Smooth muscle cell (in vitro differentiated cells): Measurements from ENCODE around the gene DCC. TPM values are rescaled to one million over a fixed set of nuclear protein-coding genes. Genes with fewer than 3 reads are reported as not detected.

ENCODE experiments used
- DNase-seq: peaks from one replicate; lab custom pipeline; 2025; ENCODE audit not compliant: unreplicated experiment; lab: John Stamatoyannopoulos, UW
- H2AFZ ChIP-seq: fragments of 200-600 bp; sonication (generic); 2 replicates; pipeline ENCODE4 v1.6.0; 2016; ENCODE audit warnings: antibody characterized with exemption, low read depth, mild to moderate bottlenecking
- H3F3A ChIP-seq: fragments of 200-600 bp; sonication (generic); 2 replicates; pipeline ENCODE4 v1.6.0; 2017; ENCODE audit warnings: antibody characterized with exemption, low read depth
- H3K27ac ChIP-seq: fragments of 200-600 bp; sonication (generic); 2 replicates; pipeline ENCODE4 v1.5.1; 2016; ENCODE audit warnings: low read depth, mild to moderate bottlenecking
- H3K27me3 ChIP-seq: fragments of 200-600 bp; sonication (generic); 2 replicates; pipeline ENCODE4 v1.6.1; 2016; ENCODE audit warnings: low read depth, mild to moderate bottlenecking
- H3K36me3 ChIP-seq: fragments of 200-600 bp; sonication (generic); 2 replicates; pipeline ENCODE4 v1.5.1; 2016; ENCODE audit warnings: low read depth
- H3K4me1 ChIP-seq: fragments of 200-600 bp; sonication (generic); 2 replicates; pipeline ENCODE4 v1.5.1; 2016; ENCODE audit warnings: low read depth
- H3K4me2 ChIP-seq: fragments of 200-600 bp; sonication (generic); 2 replicates; pipeline ENCODE4 v1.6.0; 2016; ENCODE audit warnings: mild to moderate bottlenecking
- H3K4me3 ChIP-seq: fragments of 200-600 bp; sonication (generic); 2 replicates; pipeline ENCODE4 v1.5.1; 2016; ENCODE audit warnings: mild to moderate bottlenecking
- H3K79me2 ChIP-seq: fragments of 200-600 bp; sonication (generic); 2 replicates; pipeline ENCODE4 v1.6.0; 2016; ENCODE audit warnings: low read depth, mild to moderate bottlenecking
- H3K9ac ChIP-seq: fragments of 200-600 bp; sonication (generic); 2 replicates; pipeline ENCODE4 v1.6.0; 2016; ENCODE audit warnings: low read depth
- H3K9me3 ChIP-seq: fragments of 200-600 bp; sonication (generic); replicated peaks from 2 replicates; pipeline ENCODE4 v1.5.1; 2016; ENCODE audit warnings: low read depth
- H4K20me1 ChIP-seq: fragments of 200-600 bp; sonication (generic); 2 replicates; pipeline ENCODE4 v1.6.0; 2016; ENCODE audit warnings: low read depth
- WGBS: methylation state at CpG from one replicate; pipeline ENCODE4 v1.1.7; 2016; ENCODE audit warnings: low lambda C conversion rate; 5-methylcytosine and 5-hydroxymethylcytosine counted together
- polyA plus RNA-seq: library from polyadenylated mRNA; unstranded; fragments of >200 nt; fragmentation: Nextera tagmentation; extraction: Ambion mirVana; gene quantifications from 2 replicates; pipeline ENCODE4 v1.2.1, GENCODE V29; 2016
- total RNA-seq: library from RNA; depleted of rRNA; stranded (reverse); fragments of >200 nt; gene quantifications from 2 replicates; pipeline ENCODE4 v1.2.3, GENCODE V29; 2014
- TF ChIP-seq, protein P1 (sequence below): fragments of 200-600 bp; sonication (generic); IDR thresholded peaks from 2 replicates; pipeline ENCODE4 v1.5.1; 2017; ENCODE audit warnings: borderline replicate concordance, mild to moderate bottlenecking, antibody characterized with exemption; ENCODE audit not compliant: insufficient read depth, poor library complexity, severe bottlenecking

The DCC gene
- total and polyA plus RNA-seq, 2 experiments from 2014 or later: not detected

DNA sequence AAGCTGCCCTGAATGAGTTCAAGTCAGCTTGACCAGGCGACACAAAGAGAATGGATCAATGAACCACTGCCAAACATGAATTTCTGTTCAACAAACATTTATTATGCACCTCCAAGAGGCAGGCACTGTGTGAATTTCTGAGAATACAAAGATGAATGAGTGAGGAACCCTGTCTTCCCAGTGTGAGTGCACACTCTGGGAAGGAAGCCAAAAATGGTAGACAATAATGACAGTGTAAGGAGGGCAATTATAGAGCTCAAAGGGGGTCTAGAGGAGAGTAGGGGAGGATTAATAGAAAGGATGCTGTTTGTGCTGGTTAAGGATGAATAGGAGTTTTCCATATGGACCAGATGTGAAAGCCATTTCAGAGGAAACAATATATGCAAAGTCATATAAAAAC lies 213.4 kb downstream of the DCC start:
- no peaks in the 10 kb centered on the region for H3F3A ChIP-seq
- no peaks in the 10 kb centered on the region for H4K20me1 ChIP-seq
- H2AFZ ChIP-seq: no peak overlapping the region
- DNase-seq: no peak
- H3K79me2 ChIP-seq: no peaks in the 10 kb centered on the region
- H3K9ac ChIP-seq: no peak overlapping the region
- no peaks in the 10 kb centered on the region for H3K27me3 ChIP-seq
- WGBS: 88% methylated on average over 1 of the region's 1 CpG
- TF ChIP-seq, protein P1, sequence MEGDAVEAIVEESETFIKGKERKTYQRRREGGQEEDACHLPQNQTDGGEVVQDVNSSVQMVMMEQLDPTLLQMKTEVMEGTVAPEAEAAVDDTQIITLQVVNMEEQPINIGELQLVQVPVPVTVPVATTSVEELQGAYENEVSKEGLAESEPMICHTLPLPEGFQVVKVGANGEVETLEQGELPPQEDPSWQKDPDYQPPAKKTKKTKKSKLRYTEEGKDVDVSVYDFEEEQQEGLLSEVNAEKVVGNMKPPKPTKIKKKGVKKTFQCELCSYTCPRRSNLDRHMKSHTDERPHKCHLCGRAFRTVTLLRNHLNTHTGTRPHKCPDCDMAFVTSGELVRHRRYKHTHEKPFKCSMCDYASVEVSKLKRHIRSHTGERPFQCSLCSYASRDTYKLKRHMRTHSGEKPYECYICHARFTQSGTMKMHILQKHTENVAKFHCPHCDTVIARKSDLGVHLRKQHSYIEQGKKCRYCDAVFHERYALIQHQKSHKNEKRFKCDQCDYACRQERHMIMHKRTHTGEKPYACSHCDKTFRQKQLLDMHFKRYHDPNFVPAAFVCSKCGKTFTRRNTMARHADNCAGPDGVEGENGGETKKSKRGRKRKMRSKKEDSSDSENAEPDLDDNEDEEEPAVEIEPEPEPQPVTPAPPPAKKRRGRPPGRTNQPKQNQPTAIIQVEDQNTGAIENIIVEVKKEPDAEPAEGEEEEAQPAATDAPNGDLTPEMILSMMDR: no peak
- H3K9me3 ChIP-seq: no peaks in the 10 kb centered on the region
- H3K36me3 ChIP-seq: no peaks in the 10 kb centered on the region
- no peak overlapping the region for H3K4me2 ChIP-seq
- H3K27ac ChIP-seq: no peak overlapping the region
- no peaks in the 10 kb centered on the region for H3K4me1 ChIP-seq
- H3K4me3 ChIP-seq: no peak overlapping the region

DNA sequence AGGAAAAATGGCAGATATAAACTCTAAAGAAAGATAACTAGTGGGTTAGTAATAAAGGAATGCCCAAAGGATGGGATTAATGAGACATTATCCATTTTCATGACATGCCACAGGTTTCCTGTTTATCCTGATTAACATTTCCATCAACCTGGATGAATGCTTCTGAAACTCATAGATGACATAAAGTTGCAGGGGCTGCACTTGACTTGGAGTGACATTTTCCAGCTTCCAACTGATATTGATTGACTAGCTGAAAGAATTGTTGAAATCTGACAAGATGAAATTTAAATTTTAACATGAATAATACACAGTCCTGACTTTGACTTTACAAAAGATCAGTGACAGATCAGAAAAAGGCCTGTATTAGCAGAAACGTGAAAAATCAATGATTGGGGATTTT lies 214.2 kb downstream of the DCC start:
- DNase-seq: no peak
- Histone ChIP-seq H2AFZ (no peak overlapping the region), H3F3A (no peaks in the 10 kb centered on the region), H3K9me3 (no peaks in the 10 kb centered on the region), H3K27ac (no peak overlapping the region), H3K36me3 (no peaks in the 10 kb centered on the region), H3K27me3 (no peaks in the 10 kb centered on the region), H3K4me2 (no peak overlapping the region), H4K20me1 (no peaks in the 10 kb centered on the region), H3K9ac (no peak overlapping the region), H3K4me3 (no peak overlapping the region), H3K4me1 (no peaks in the 10 kb centered on the region), H3K79me2 (no peaks in the 10 kb centered on the region)
- 59% methylated on average over 1 of the region's 1 CpG for WGBS
- TF ChIP-seq, protein P1: no peak

DNA sequence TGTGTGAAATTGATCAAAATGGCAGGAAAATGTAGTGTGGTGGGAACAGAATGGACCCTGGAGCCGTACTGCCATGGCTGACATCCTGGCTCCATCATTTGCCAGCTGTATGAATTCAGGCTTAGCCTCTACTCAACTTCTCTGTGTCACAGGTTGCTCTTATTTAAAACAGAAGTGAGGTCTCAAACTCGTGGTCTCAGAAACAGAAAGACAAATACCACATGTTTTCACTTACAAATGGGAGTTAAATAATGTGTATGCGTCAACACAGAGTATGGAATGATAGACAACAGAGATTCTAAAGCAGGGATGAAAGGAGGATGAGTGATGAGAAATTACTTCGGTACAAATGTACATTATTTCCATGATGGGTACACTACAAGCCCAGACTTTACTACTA lies 227.4 kb downstream of the DCC start:
- TF ChIP-seq, protein P1: no peak
- Histone ChIP-seq H3K4me3 (no peak overlapping the region), H3K9ac (no peak overlapping the region), H3K4me2 (no peak overlapping the region), H3F3A (no peaks in the 10 kb centered on the region), H3K79me2 (no peaks in the 10 kb centered on the region), H3K27me3 (no peaks in the 10 kb centered on the region), H2AFZ (no peak overlapping the region), H3K9me3 (no peaks in the 10 kb centered on the region), H3K4me1 (no peaks in the 10 kb centered on the region), H4K20me1 (no peaks in the 10 kb centered on the region), H3K36me3 (no peaks in the 10 kb centered on the region), H3K27ac (no peak overlapping the region)
- WGBS: 73% methylated on average over 4 of the region's 4 CpGs
- no peak for DNase-seq

DNA sequence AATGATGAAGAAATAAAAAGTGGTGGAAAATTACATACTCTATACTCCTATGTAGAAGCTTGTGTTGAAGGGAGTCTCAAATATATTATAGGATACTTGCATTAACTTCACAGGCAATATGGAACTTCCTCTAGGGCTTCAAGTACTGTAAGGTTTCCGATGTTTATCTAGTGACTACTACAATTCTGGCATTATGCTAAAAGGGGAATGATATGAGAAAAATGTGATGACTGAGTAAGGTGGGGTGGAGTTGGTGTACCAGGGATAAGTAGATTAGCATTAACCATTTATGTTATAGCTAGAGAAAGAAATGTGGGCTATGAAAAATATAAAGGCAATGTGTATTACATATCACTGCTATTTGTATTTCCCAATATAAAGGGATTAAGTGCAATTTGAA lies 229.5 kb downstream of the DCC start:
- DNase-seq: no peak
- Histone ChIP-seq H3K36me3 (no peaks in the 10 kb centered on the region), H3K4me2 (no peak overlapping the region), H3K27me3 (no peaks in the 10 kb centered on the region), H2AFZ (no peak overlapping the region), H3K79me2 (no peaks in the 10 kb centered on the region), H3F3A (no peaks in the 10 kb centered on the region), H4K20me1 (no peaks in the 10 kb centered on the region), H3K27ac (no peak overlapping the region), H3K9me3 (no peaks in the 10 kb centered on the region), H3K4me3 (no peak overlapping the region), H3K9ac (no peak overlapping the region), H3K4me1 (no peaks in the 10 kb centered on the region)
- 79% methylated on average over 1 of the region's 1 CpG for WGBS
- TF ChIP-seq, protein P1: no peak
